Measurements from ENCODE around the gene PMF1.

DNA sequence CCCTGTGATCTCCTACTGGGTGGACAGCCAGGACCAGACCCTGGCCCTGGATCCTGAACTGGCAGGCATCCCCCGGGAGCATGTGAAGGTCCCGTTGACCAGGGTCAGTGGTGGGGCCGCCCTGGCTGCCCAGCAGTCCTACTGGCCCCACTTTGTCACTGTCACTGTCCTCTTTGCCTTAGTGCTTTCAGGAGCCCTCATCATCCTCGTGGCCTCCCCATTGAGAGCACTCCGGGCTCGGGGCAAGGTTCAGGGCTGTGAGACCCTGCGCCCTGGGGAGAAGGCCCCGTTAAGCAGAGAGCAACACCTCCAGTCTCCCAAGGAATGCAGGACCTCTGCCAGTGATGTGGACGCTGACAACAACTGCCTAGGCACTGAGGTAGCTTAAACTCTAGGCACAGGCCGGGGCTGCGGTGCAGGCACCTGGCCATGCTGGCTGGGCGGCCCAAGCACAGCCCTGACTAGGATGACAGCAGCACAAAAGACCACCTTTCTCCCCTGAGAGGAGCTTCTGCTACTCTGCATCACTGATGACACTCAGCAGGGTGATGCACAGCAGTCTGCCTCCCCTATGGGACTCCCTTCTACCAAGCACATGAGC is 36.1 kb upstream of the PMF1 start:
- TF ChIP-seq CTCF (IDR thresholded peaks at IDR 0.05) (no peak), POLR2AphosphoS5 (IDR thresholded peaks at IDR 0.05) (no peak), POLR2A (IDR thresholded peaks at IDR 0.05) (no peak)

All from prostate gland (tissue), 2 donors.